Right lobe of liver (tissue), 6 donors: ENCODE data around the gene DNPH1. TPM values are rescaled to one million over a fixed set of nuclear protein-coding genes. Genes with fewer than 3 reads are reported as not detected.

Experiments used
- ATAC-seq, 4 donors: fragments of 200-7000 bp; cut with Tn5 transposase; one replicate each; pipeline ENCODE4 v1.9.1; 2020; ENCODE audit warnings: mild to moderate bottlenecking in 4 of 4, moderate library complexity in 4 of 4
- DNase-seq, 3 donors: peaks; one replicate each; pipeline ENCODE4 v3.0.0-alpha.2; 2020
- H3K27ac ChIP-seq, 3 donors: fragments of 200-600 bp; one replicate each; pipeline ENCODE4 v1.8.0; 2022
- H3K27me3 ChIP-seq, 2 donors: fragments of 200-600 bp; one replicate each; pipeline ENCODE4 v1.8.0; 2022
- H3K36me3 ChIP-seq, 4 donors: fragments of 200-600 bp; sonication (generic) in 1 of 4; one replicate each; pipeline versions ENCODE4 v1.5.1 to v1.8.0; 2017 to 2022; ENCODE audit warnings: control low read depth in 1 of 4
- H3K4me1 ChIP-seq, 4 donors: fragments of 200-600 bp; sonication (generic) in 1 of 4; one replicate each; pipeline versions ENCODE4 v1.5.1 to v1.8.0; 2017 to 2022; ENCODE audit warnings: control low read depth in 1 of 4
- H3K4me3 ChIP-seq, 3 donors: fragments of 200-600 bp; one replicate each; pipeline ENCODE4 v1.8.0; 2022
- H3K9me3 ChIP-seq, 4 donors: fragments of 200-600 bp; sonication (generic) in 1 of 4; one replicate each; pipeline versions ENCODE4 v1.5.1 to v1.8.0; 2017 to 2022; ENCODE audit warnings: control low read depth in 1 of 4
- CTCF ChIP-seq, 4 donors: fragments of 200-600 bp in 3 of 4; fragments of 450-650 bp in 1 of 4; IDR thresholded peaks; one replicate each; pipeline versions ENCODE4 v1.5.1 to v1.8.0; 2016 to 2022; ENCODE audit warnings: antibody characterized with exemption in 4 of 4, mild to moderate bottlenecking in 2 of 4
- POLR2A ChIP-seq: fragments of 450-650 bp; IDR thresholded peaks from one replicate; pipeline ENCODE4 v1.6.1; 2017; ENCODE audit warnings: antibody characterized with exemption, mild to moderate bottlenecking
- WGBS: methylation state at CpG from one replicate; pipeline ENCODE4 v1.1.6; 2018; ENCODE audit warnings: low coverage, low lambda C conversion rate; ENCODE audit not compliant: insufficient coverage; ENCODE audit errors: missing lambda C conversion rate; 5-methylcytosine and 5-hydroxymethylcytosine counted together
- intact Hi-C, 2 donors: fragments of 100-400 bp; cut with DNase I; formaldehyde crosslinking; loops; one replicate each; pipeline versions ENCODE4 v1.11.2 to v1.14.1; 2022
- total RNA-seq, 6 experiments: library from RNA; depleted of rRNA in 2 of 6; stranded (reverse); fragments of >200 nt in 2 of 6; fragmentation: NEBNext Ultra II Directional in 3 of 6; extraction: Animal tissue kit (Norgen Biotek cat#: 25700) in 3 of 6; gene quantifications; one replicate each; pipeline versions ENCODE4 v1.1.0 to v1.2.4, GENCODE V29; 2016 to 2023
- donor health status: DM: no; HTN: yes; CAD: no.
- donor health status: DM: no; HTN: no; CAD: no.
- donor health status: DM: no; HTN: no; CAD: no.
- donor health status: DM: no; HTN: yes; CAD: no.
- donor health status: DM: no; HTN: yes; CAD: no.

DNPH1 gene
- total RNA-seq, 6 experiments from 2014 or later = 50.7 to 107 (median 62.4) TPM

GRCh38 chr6:43264599-43265145 is 35.4 kb upstream of the DNPH1 start:
- Histone ChIP-seq H3K36me3 (no peaks in the 10 kb centered on the region), H3K27me3 (no peaks in the 10 kb centered on the region), H3K27ac (no peak overlapping the region), H3K9me3 (no peaks in the 10 kb centered on the region), H3K4me3 (no peak overlapping the region), H3K4me1 (peaks cover 0 to 45% (median 20%) of the 10 kb centered on the region in 4 donors)
- TF ChIP-seq CTCF (IDR thresholded peaks at IDR 0.05) (no peak), POLR2A (no peak)
- 72% methylated on average over 2 of the region's 5 CpGs for WGBS
- intact Hi-C loops = loop anchor here in 1 of 2 donors (10.0 kb wide), 1 partner anchor 90 kb away; no protein-coding TSS in a partner anchor
- DNase-seq (no peak), ATAC-seq (no peak)

GRCh38 chr6:43263314-43264178 is 34.3 kb upstream of the DNPH1 start:
- peaks cover 0 to 34% (median 20%) of the 10 kb centered on the region in 4 donors for H3K4me1 ChIP-seq
- H3K4me3 ChIP-seq = no peak overlapping the region
- TF ChIP-seq CTCF (IDR thresholded peaks at IDR 0.05) (peak; percentile 84 to 91 (median 88)), POLR2A (no peak)
- no peak overlapping the region for H3K27ac ChIP-seq
- no peaks in the 10 kb centered on the region for H3K36me3 ChIP-seq
- intact Hi-C loops = loop anchor here in 1 of 2 donors (10.0 kb wide), 1 partner anchor 91 kb away; no protein-coding TSS in a partner anchor
- DNase-seq = peak; percentile 84 to 87 (median 87)
- no peaks in the 10 kb centered on the region for H3K27me3 ChIP-seq
- no peaks in the 10 kb centered on the region for H3K9me3 ChIP-seq
- peak; percentile 52 to 66 (median 57) for ATAC-seq
- 54% methylated on average over 9 of the region's 12 CpGs for WGBS

GRCh38 chr6:43262780-43263313 is 33.6 kb upstream of the DNPH1 start:
- no peaks in the 10 kb centered on the region for H3K36me3 ChIP-seq
- no peak overlapping the region for H3K4me3 ChIP-seq
- DNase-seq (no peak), ATAC-seq (no peak)
- no peaks in the 10 kb centered on the region for H3K9me3 ChIP-seq
- intact Hi-C loops = loop anchor here in 1 of 2 donors (10.0 kb wide), 1 partner anchor 92 kb away; no protein-coding TSS in a partner anchor
- peaks cover 0 to 27% (median 15%) of the 10 kb centered on the region in 4 donors for H3K4me1 ChIP-seq
- 18% methylated on average over 3 of the region's 39 CpGs for WGBS
- no peak for TF ChIP-seq CTCF (IDR thresholded peaks at IDR 0.05)
- TF ChIP-seq POLR2A = no peak
- no peak overlapping the region for H3K27ac ChIP-seq
- no peaks in the 10 kb centered on the region for H3K27me3 ChIP-seq

GRCh38 chr6:43262000-43262779 is 32.9 kb upstream of the DNPH1 start:
- no peak overlapping the region for H3K27ac ChIP-seq
- no peaks in the 10 kb centered on the region for H3K27me3 ChIP-seq
- ATAC-seq (no peak), DNase-seq (no peak)
- intact Hi-C loops = loop anchor here in 1 of 2 donors (10.0 kb wide), 1 partner anchor 93 kb away; no protein-coding TSS in a partner anchor
- TF ChIP-seq POLR2A (no peak), CTCF (IDR thresholded peaks at IDR 0.05) (no peak)
- H3K4me1 ChIP-seq = peaks cover 0 to 23% (median 12%) of the 10 kb centered on the region in 4 donors
- H3K4me3 ChIP-seq = no peak overlapping the region
- H3K9me3 ChIP-seq = no peaks in the 10 kb centered on the region
- H3K36me3 ChIP-seq = no peaks in the 10 kb centered on the region
- WGBS = 69% methylated on average over 9 of the region's 14 CpGs
